HG03469 (cell line): ENCODE results near the gene MDH2.
"Not testable (repeated sequence)": the region's sequence is repeated elsewhere in the genome, so short reads cannot be mapped to it uniquely, and the experiment has no call there.

Source experiments
- ATAC-seq: cut with Tn5 transposase; IDR thresholded peaks from one replicate; pipeline ENCODE4 v1.9.1; 2021; ENCODE audit warnings: mild to moderate bottlenecking, moderate library complexity, moderate number of reproducible peaks; ENCODE audit not compliant: unreplicated experiment

The MDH2 gene

DNA sequence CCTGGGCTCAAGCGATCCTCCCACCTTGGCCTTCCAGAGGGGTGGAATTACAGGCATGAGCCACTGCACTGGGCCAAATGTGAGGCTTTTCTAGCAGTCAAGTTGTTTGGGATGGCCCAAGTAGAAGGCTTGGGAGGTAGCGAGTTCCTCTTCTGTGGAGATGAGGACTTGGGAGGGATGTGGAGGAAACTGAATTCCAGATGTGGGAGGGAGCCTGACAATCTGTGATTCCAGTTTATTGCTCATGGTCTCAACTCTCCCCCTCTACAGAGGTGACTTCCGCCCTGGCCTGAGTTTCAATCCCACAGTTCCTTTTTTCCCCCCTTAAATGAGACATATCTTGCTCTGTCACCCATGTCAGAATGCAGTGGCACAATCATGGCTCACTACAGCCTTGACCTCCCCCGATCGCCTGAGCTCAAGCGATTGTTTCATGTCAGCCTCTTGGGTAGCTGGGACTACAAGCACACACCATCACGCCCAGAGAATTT, 3.5 kb upstream of the MDH2 start:
- ATAC-seq, result no peak

DNA sequence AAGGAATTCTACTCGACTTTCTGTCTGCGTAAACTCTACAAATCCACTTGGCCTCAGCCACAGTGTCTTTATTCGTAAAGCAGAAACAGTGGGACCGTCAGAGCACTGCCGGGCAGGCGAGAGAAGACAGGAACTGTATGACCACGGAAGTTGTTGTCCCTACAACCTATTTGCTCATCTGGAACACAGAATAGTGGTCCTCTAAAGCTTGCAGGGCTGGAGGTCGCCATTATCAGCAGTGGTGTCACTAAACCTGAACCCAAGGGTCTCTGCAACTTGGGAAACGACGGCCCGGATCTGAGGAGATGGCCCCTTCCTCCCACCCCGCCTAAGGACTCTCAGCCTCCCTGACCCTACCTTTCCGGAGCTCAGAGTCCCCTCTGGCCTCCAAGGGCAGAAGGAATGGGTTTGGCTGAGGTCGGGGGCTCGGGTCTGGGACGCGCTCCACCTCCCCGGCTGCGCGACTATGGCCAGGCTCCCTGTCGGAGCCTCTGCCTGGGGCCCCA, 548 bp upstream of the MDH2 start:
- no peak for ATAC-seq

DNA sequence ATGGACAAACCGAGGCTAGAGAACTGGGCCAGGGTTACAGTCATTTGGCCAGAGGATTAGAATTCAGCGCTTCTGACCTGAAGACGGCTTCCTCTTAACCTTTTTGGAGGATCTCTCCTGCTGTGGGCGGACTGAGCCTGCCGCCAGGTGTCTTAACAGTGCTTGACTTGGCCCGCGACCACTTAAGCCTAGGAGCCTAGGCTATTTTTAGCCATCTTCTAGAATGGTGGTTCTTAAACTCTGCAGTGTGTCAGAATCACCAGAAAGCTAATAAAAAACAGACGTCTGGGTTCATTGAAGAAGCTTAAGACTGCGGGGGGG, 722 bp downstream of the MDH2 start:
- ATAC-seq, result no peak

DNA sequence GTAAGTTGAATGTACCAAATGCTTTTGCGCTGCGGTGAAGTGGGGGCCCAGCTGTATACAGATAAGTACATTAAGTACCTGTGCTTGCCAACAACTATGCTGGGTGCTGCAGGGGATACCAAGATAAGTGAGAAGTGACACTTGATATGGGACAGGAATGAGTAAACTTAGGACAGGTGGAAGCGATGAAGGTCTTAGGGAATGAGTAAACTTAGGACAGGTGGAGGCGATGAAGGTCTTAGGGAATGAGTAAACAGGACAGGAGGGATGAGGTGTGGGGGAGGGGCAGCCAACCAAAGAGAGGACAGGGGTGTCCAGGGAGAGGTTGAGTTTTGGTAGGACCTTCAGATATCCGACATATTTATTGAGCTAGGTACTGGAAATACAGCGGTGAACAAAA, 1.4 kb downstream of the MDH2 start:
- ATAC-seq, result no peak

DNA sequence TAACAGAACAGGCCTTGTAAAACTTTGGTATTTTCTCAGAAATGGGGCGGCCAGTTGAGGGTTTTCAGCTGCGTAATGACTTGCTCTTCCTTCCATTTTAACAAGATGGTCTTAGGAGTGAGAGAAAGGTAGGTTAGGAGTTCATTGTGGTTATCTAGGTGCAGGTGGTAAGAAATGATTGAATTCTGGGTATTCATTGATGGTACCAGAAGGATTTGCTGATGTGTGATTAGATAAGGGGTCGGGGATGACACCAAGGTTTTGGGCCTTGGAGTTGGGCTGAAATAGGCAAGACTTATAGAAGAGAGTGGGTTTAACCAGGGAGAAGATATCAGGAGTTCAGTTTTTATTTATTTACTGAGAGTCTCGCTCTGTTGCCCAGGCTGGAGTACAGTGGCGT, 2.6 kb downstream of the MDH2 start:
- no peak for ATAC-seq

DNA sequence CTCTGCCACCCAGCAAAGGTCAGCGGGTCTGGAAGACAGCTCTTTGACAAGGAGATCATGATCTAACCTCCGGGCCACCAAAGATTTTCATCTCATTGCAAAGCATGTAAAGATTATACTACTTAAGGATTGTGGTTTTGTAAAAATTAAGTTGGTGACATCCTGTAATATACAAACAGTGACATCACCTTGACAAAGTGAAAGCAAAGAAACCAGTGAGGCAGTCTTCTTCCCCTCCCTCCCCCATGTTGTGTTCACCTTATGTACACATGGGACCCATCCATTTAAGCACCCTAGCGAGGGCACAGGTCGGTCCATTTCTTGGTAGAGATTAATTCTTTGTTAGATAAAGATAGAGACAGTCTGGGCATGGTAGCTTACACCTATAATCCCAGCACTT, 3.9 kb downstream of the MDH2 start:
- no peak for ATAC-seq

DNA sequence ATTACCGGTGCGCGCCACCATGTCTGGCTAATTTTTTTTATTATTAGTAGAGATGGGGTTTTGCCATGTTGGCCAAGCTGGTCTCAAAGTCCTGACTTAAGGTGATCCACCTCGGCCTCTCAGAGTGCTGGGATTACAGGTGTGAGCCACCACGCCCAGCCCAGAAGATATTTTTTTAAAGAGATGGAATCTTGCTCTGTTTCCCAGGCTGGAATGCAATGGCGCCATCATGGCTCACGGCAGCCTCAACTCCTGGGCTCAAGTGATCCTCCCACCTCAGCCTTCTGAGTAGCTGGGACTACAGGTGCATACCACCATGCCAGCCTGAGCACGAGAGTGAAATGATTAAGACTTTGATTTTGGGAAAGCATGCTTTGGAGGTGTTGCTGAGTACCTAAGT, 4.8 kb downstream of the MDH2 start:
- ATAC-seq, result not testable (repeated sequence)

DNA sequence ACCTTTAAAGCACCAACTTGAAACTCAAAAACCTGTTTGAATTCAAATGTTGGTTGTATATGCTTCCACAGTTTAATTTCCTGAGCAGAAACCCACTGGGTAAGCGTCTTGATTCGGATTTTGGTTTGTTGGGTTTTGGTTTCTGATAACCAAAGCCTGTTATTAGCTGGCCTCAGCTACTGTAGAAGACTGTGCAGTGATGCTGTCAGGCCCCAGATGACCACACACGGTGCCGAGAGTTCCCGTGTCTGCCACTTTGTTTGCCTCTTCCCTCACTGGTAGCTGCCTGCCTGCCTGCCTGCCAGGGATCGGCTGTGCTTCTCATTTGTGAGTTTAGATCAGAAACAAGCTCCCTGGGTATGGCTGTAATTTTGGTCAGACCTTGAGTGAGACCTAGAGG, 5.6 kb downstream of the MDH2 start:
- ATAC-seq, result no peak

DNA sequence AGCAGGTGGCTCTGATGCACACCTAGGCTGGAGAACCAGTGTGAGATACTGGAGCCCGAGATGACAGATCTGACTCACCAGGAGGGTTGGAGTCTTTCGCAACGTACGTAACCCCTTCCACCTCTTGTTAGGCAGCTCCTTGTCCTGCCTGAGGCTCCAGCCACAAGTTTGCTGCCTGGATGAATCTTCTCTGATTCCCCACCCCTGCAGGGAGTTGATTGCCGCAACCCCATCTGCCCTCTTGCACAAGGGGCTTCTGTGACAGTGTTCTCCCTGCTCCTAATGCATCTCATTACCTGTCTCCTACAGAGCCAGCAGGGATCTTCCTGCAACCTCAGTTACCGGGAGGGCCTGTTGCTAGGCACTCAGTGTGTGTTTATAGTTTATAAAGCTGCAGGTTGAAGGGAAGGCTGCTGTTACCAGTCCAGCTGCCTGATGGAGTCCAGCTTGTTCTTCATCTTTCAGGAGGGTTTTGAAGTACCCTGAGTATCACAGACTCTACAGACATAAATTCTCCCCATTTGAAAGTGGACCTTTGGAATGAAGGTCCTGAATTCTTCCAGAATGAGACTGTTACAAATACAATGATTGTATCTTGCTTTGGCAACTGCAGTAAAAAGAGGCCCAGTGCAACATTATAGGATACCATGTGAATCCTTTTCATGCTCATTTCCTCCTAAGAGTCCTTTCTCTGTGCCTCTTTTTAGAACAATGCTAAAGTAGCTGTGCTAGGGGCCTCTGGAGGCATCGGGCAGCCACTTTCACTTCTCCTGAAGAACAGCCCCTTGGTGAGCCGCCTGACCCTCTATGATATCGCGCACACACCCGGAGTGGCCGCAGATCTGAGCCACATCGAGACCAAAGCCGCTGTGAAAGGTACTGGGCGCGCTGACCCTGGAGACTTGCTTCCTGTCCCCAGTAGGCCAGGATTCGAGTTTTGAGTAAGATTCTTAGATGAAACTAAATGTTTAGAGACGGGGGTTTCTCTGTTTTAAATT, 6.5 kb downstream of the MDH2 start:
- no peak for ATAC-seq

DNA sequence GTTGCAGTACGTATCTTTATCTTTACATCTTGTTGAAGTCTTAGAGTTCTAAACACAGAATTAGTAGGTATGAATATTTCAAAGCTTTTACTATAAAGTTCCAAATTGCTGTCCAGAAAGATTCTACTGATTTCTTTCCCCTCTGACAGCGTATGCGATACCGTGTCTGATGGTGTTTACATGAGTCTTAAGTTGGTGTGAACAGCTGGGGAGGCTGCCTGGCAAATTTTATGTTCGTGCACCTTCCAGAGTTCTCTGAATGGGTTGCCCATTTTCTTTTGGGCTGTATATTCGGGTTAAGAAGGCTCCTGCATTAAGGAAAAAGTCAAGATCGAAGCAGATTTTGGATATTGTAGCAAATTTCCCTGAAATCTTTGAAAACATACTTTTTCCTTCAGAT, 8.3 kb downstream of the MDH2 start:
- ATAC-seq, result no peak

DNA sequence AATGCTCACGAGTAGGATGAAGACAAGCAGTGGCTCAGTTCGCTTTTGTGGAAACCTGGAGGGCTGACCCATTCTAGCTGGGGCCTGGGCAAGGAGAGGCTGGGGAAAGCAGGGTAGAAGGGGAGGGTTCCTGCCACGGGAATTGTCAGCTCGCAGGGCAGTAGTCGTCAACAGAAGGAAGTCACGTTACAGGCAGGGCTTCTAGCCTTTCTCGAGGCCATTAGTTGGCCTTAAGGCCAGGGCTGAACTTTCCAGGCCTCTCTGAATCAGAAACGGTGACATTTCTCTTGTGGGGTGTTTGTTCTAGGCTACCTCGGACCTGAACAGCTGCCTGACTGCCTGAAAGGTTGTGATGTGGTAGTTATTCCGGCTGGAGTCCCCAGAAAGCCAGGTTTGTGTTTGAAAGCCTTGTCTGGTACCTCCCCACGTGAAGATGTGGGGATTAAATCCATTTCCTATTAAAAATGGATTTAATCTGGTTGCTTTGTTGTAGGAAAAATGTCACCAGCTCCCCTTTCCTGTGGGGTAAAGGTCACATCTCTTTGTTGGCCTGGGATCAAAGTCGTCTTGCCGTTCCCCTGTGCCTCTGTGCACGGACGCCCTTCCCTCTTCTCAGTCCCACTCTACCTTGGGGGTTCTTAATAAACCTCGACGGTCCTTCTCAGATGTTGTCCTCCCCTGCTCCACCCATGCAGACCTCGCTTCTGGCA, 9.4 kb downstream of the MDH2 start:
- no peak for ATAC-seq

DNA sequence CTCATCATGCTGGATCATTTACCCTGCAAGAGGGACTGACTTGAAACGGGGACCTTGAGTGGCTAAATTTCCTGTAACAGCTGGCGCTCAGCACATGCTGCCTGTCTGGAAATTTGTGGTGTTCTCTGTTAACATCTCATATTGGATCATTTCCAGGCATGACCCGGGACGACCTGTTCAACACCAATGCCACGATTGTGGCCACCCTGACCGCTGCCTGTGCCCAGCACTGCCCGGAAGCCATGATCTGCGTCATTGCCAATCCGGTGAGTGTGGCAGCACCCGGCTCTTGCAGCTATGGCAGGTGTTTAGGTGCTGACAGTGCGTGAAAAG, 9.9 kb downstream of the MDH2 start:
- ATAC-seq, result no peak

DNA sequence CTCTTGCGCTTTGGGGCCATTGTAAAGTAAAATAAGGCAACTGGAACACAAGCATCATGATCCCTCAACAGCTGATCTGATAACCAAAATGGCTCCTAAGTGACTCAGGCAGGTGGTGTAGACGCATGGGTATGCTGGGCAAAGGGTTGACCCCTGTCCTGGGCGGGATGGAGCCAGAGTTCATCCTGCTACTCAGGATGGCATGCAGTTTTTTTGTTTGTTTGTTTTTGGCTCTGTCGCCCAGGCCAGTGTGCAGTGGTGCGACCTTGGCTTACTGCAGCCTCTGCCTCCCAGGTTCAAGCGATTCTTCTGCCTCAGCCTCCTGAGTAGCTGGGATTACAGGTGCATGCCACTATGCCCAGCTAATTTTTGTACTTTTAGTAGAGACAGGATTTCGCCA, 10.8 kb downstream of the MDH2 start:
- ATAC-seq, result not testable (repeated sequence)

DNA sequence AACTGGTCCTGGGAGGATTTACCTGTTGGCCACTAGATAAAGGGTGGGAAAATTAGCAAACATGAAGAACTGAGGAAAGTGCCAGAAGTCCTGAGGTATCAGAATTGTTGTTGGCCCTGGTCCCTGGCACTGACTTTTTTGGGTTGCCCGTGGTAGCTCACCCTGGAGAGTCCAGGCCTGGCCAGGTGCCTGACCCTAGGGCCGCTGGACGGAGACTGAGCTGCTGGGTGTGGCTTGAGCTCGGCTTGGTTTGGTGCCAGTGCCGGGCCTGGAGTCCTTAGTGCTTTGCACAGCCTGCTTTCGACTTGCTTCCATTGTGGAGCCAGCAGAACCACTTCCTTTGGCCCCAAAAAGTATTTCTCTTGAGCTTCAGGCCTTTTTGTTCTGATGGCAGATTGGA, 12.9 kb downstream of the MDH2 start:
- ATAC-seq, result no peak

DNA sequence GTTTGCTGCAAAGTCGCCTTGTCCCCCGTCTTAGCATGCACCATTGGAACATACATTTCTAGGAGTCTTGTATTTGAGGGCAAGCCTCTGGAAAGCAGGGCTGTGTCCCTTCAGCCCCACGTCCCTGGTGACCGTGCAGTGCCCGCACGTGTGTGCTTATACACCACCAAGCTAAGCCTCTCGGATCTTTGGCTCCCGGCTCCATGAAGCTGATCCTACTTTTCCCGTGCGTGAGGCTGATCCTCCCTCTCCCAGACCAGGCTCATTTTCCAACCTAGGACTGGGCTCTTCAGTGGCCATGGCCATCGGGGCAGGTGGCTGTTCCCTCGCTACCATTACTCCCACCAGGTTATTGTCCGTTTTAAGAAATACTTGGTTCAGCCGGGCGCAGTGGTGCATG, 14.3 kb downstream of the MDH2 start:
- no peak for ATAC-seq

DNA sequence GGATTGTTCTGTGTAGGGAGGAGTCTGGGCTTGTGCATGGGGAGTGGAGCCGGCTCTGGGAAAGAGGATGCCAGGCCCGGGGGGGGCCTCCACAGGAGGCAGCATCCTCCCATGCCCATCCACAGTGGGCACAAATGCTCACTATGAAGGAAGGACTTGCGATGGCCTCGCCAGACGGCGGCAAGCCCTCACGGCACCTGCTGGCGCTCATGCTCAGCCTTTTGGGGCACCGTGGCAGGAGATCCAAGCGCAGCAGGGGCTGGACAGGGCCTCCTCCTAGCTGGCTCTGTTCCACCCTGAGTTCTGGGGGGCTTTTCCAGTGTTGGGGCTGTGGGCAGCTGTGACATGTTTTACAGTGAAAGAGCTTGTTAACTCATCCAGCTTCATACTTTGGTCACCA, 15.2 kb downstream of the MDH2 start:
- ATAC-seq, result no peak

DNA sequence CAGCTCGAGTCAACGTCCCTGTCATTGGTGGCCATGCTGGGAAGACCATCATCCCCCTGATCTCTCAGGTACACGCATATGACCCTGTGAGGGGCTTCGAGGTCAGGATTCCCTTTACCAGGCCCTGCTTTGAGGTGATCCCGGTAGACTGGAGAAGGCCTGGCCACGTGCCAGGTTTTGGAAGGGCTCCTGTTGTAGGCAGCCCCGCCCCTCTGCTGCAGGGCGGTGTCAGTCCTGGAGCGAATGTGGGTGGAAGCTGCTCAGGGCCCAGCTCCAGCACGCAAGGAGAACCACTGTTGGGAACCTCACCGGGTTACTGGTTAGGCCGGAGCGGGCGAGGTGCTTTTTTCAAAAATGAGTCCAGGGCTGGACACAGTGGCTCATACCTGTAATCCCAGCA, 15.6 kb downstream of the MDH2 start:
- no peak for ATAC-seq

DNA sequence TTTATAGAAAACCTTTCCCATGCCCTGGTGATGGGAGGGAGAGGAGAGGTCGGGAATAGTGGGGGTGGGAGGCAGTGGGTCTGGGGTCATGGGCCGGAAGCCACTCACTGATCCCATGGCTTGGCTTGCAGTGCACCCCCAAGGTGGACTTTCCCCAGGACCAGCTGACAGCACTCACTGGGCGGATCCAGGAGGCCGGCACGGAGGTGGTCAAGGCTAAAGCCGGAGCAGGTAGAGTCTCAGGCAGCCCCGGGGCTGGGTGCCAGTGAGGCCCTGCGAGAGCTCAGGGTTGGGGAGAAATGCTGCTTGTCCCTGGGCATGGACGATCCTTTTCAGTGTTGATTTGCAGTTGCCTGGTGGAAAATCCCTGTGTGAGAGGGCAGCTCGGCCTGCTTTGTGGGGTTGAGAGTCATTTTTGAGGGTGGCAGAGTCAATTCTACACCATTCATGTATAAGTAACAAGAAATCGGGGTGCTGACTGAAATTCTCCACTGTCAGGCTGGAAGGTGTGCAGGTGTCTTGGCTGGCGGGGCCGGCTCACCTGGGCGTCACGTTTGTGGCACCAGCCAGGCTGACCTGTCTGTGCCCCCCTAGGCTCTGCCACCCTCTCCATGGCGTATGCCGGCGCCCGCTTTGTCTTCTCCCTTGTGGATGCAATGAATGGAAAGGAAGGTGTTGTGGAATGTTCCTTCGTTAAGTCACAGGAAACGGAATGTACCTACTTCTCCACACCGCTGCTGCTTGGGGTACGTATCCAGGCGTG, 16.5 kb downstream of the MDH2 start:
- ATAC-seq, result no peak

DNA sequence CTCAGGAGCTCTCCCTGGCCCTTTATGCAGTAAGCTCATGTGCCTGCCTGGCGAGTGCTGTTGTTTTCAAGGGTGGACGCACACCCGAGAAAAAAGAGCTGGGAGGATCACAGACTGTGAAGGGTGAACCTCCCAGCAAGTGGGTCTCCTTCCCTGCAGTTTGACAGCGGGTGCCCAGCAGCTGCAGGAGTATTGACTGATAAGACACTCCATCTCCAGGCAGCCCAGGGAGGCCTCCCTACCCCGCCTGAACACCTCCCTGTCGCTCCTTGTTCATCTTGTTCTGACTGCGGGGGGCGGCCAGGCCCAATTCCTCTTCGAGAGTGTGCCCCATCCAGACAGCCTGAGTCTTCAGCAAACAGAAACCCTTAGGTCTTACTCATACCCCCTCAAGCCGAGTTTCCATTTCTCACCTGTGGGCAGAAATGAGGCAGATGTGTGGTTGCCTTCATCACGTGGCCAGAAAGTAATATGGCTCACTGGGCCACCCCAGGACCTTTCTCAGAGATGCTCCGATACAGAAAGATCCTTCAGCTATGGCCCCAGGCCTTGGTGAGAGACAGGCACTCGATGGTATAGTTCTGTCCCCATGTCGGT, 17.2 kb downstream of the MDH2 start:
- no peak for ATAC-seq

DNA sequence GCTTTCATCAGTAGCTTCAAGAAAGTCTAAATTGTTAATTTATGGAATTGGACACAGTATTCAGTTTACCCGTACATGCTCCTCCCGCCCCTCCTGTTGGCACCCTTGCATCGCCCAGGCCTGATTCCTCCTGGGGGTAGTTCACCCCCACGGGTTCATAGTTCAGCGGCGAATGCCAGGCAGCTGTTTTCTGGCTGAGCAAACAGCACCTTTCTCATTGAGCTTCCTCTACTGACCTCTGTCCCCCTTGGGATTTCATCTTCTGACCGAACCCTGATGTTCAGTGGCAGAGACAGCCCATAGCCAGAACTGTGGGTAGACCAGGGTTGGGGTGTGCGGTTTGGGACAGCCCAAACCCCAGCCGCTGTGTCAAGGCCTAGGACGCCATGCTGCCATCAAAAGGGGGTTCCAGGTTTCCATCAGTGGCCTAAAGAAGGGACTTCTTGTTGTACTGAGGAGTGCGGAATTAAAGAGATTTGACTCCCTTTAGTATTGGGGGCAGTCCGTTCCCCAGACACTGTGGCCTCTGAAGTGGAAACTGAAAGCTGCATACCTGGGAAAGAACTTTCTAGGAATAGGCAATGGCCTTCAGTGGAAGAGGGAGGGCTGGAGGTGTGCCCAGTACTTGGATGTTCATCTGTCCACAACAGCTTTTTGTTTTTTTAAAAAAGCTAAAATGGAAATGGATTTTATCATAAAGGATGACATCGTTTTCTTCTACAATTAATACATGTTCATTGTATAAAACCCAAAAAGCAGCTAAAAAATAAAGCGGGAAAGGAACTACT, 19.0 kb downstream of the MDH2 start:
- no peak for ATAC-seq
